HCT116 (cell line): Measurements from ENCODE around the gene AAK1. TPM values are rescaled to one million over a fixed set of nuclear protein-coding genes. Genes with fewer than 3 reads are reported as not detected.

ENCODE experiments used
- ATAC-seq: fragments of 200-7000 bp; cut with Tn5 transposase; 2 replicates; pipeline ENCODE4 v1.9.1; 2020; ENCODE audit warnings: mild to moderate bottlenecking, moderate library complexity
- BruUV-seq: library from RNA; stranded (reverse); fragments of 400-500 nt; replicated peaks from 2 replicates; lab custom pipeline; 2021; lab: Mats Ljungman, UMichigan
- CTCF ChIA-PET: fragments of 300-600 bp; sonication (Branson Sonifier 250); formaldehyde crosslinking; loops from one replicate; lab custom pipeline; 2021; ENCODE audit warnings: antibody characterized with exemption; lab: Charles Lee
- POLR2A ChIA-PET: fragments of 300-600, 350-600 bp; sonication (Branson Sonifier 250); formaldehyde crosslinking; loops from one replicate; lab custom pipeline; 2021; ENCODE audit warnings: antibody characterized with exemption; lab: Charles Lee
- RAD21 ChIA-PET, 2 experiments: fragments of 300-600 bp; sonication (Branson Sonifier 250); formaldehyde crosslinking; loops; one replicate each; lab custom pipeline; 2023; ENCODE audit warnings: low total read pairs in 2 of 2; ENCODE audit not compliant: uncharacterized antibody in 2 of 2, unreplicated experiment in 2 of 2, low non-redundant PET in 1 of 2; lab: Charles Lee
- DNase-seq: peaks from one replicate; pipeline ENCODE4 v3.0.0-alpha.2; 2010; ENCODE audit warnings: low read depth, low spot score
- H2AFZ ChIP-seq: fragments of 200-600 bp; shearing (Covaris generic), sonication (generic); 2 replicates; pipeline ENCODE4 v1.6.1; 2017; ENCODE audit warnings: low read depth, mixed run types, mixed read lengths, antibody characterized with exemption, low read length; ENCODE audit not compliant: poor library complexity, severe bottlenecking
- H3K27ac ChIP-seq: 2 replicates; pipeline ENCODE4 v1.5.1; 2012; ENCODE audit warnings: low read depth, low read length
- H3K27me3 ChIP-seq: fragments of 200-600 bp; sonication (generic); 2 replicates; pipeline ENCODE4 v1.6.1; 2016; ENCODE audit warnings: mixed run types, low read length, mixed read lengths; ENCODE audit not compliant: insufficient read depth
- H3K36me3 ChIP-seq, 2 experiments: fragments of 200-500 bp in 1 of 2; fragments of 200-600 bp in 1 of 2; sonication (Bioruptor generic) in 1 of 2; sonication (generic) in 1 of 2; 2 replicates each; pipeline versions ENCODE4 v1.5.1 to v1.6.1; 2014 to 2016; ENCODE audit warnings: low read length in 2 of 2, inconsistent platforms in 1 of 2, mixed read lengths in 1 of 2, mixed run types in 1 of 2; ENCODE audit not compliant: insufficient read depth in 2 of 2, control insufficient read depth in 1 of 2
- H3K4me1 ChIP-seq, 2 experiments: fragments of 200-600 bp in 1 of 2; sonication (generic) in 1 of 2; 2 replicates each; pipeline versions ENCODE4 v1.5.1 to v1.6.1; 2012 to 2017; ENCODE audit warnings: low read length in 2 of 2, inconsistent platforms in 1 of 2, mild to moderate bottlenecking in 1 of 2, mixed read lengths in 1 of 2, mixed run types in 1 of 2, moderate library complexity in 1 of 2; ENCODE audit not compliant: insufficient read depth in 2 of 2, control insufficient read depth in 1 of 2
- H3K4me2 ChIP-seq: fragments of 200-600 bp; sonication (generic); 2 replicates; pipeline ENCODE4 v1.6.1; 2017; ENCODE audit warnings: mixed run types, low read length, mixed read lengths
- H3K4me3 ChIP-seq, 2 experiments: fragments of 200-600 bp in 1 of 2; sonication (generic) in 1 of 2; replicated peaks in 1 of 2; 2 replicates each; pipeline ENCODE4 v1.5.1; 2011 to 2016; ENCODE audit warnings: low read length in 2 of 2, control low read depth in 1 of 2, low read depth in 1 of 2, mild to moderate bottlenecking in 1 of 2, mixed read lengths in 1 of 2, mixed run types in 1 of 2
- H3K79me2 ChIP-seq: fragments of 200-600 bp; sonication (generic); 2 replicates; pipeline ENCODE4 v1.6.1; 2017; ENCODE audit warnings: mild to moderate bottlenecking, mixed run types, low read length, moderate library complexity, mixed read lengths; ENCODE audit not compliant: insufficient read depth
- H3K9ac ChIP-seq: fragments of 200-600 bp; sonication (generic); 2 replicates; pipeline ENCODE4 v1.6.1; 2016; ENCODE audit warnings: low read length, mixed read lengths
- H3K9me2 ChIP-seq: fragments of 200-600 bp; sonication (generic), shearing (Covaris generic); 2 replicates; pipeline ENCODE4 v1.6.1; 2017; ENCODE audit warnings: mixed run types, mild to moderate bottlenecking, moderate library complexity; ENCODE audit not compliant: insufficient read depth
- H3K9me3 ChIP-seq, 2 experiments: fragments of 200-500 bp in 1 of 2; fragments of 200-600 bp in 1 of 2; sonication (Bioruptor generic) in 1 of 2; sonication (generic) in 1 of 2; 2 replicates each; pipeline ENCODE4 v1.6.1; 2014 to 2017; ENCODE audit warnings: low read length in 2 of 2, mixed read lengths in 2 of 2, inconsistent platforms in 1 of 2, low read depth in 1 of 2, mild to moderate bottlenecking in 1 of 2, mixed run types in 1 of 2, moderate library complexity in 1 of 2; ENCODE audit not compliant: control insufficient read depth in 1 of 2, insufficient read depth in 1 of 2
- H4K20me1 ChIP-seq: fragments of 200-600 bp; sonication (generic), shearing (Covaris generic); 2 replicates; pipeline ENCODE4 v1.6.1; 2017; ENCODE audit warnings: mixed run types, mild to moderate bottlenecking, moderate library complexity; ENCODE audit not compliant: insufficient read depth
- JUND ChIP-seq: IDR thresholded peaks from 2 replicates; pipeline ENCODE4 v1.6.1; 2012
- POLR2AphosphoS5 ChIP-seq: IDR thresholded peaks from 2 replicates; pipeline ENCODE4 v1.6.1; 2011; ENCODE audit warnings: mild to moderate bottlenecking, low read depth, low read length, moderate library complexity
- TCF7L2 ChIP-seq: IDR thresholded peaks from 2 replicates; pipeline ENCODE4 v1.7.0; 2011; ENCODE audit warnings: borderline replicate concordance, inconsistent platforms; ENCODE audit not compliant: insufficient read depth, insufficient read length; ENCODE audit errors: extremely low read depth
- ZFX ChIP-seq: fragments of 450-650 bp; IDR thresholded peaks from 2 replicates; pipeline ENCODE4 v1.6.1; 2017
- ZNF274 ChIP-seq: fragments of 200-500 bp; sonication (Bioruptor generic); IDR thresholded peaks from 2 replicates; pipeline ENCODE4 v1.6.1; 2014; ENCODE audit warnings: mild to moderate bottlenecking, low read depth, low read length, inconsistent platforms
- intact Hi-C: fragments of 100-400 bp; cut with micrococcal nuclease; formaldehyde crosslinking; loops from 2 replicates; pipeline ENCODE4 v1.10.0; 2022
- total RNA-seq: library from RNA; stranded (reverse); gene quantifications from one replicate; pipeline ENCODE4 v1.2.1, GENCODE V29; 2021; ENCODE audit not compliant: unreplicated experiment
- TF ChIP-seq, protein P1 (sequence below): IDR thresholded peaks from 2 replicates; pipeline ENCODE4 v1.6.1; 2012
- TF ChIP-seq, protein P2 (sequence below): IDR thresholded peaks from 2 replicates; pipeline ENCODE4 v1.6.1; 2011; ENCODE audit warnings: mild to moderate bottlenecking, low read length, moderate library complexity; ENCODE audit not compliant: insufficient replicate concordance; ENCODE audit errors: extremely low read depth
- TF ChIP-seq, protein P3 (sequence below): IDR thresholded peaks from 2 replicates; pipeline ENCODE4 v1.6.1; 2012; ENCODE audit warnings: low read depth

The AAK1 gene
- total RNA-seq, 1 experiment from 2014 or later, result 32.0 TPM

DNA sequence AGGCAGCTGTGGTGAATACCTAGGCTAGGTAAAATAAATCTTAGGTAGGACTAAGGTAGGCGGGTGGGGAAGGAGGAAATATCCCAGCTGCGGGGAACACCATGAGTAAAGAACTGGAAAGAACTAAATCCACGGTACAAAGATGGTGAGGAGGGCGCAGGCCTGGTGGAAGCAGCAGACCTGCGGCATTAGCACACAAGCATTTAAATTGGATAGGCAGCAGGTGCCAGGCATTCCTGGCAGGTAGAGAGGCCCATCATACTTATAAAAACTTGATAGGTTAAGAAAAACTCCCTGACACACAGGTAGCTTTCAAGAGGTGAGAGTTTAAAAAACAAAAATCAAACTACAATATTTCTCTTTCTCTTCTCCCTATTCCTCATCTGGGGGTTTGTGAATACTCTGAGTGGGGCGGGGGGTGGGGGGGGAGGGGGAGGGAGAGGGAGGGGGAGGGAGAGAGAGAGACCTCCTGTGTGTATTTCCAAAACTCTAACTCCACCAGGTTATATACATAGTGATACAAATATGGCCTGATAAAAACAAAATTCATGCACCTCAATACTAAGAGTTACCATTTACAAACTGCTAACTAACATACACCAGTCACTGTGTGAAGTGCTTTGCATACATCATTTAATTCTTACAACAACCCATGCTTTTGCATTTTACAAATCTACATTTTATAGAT is 13.5 kb downstream of the AAK1 start:
- Histone ChIP-seq H3K9ac (no peak overlapping the region), H2AFZ (no peak overlapping the region), H3K36me3 (no peaks in the 10 kb centered on the region), H3K4me2 (no peak overlapping the region), H3K9me2 (no peaks in the 10 kb centered on the region), H3K4me3 (no peak overlapping the region), H4K20me1 (no peaks in the 10 kb centered on the region), H3K27me3 (no peaks in the 10 kb centered on the region), H3K4me1 (peaks cover 0 to 4% of the 10 kb centered on the region in 2 experiments; a peak in 2 of 4 replicates), H3K27ac (no peak overlapping the region), H3K79me2 (peaks cover 8% of the 10 kb centered on the region), H3K9me3 (no peaks in the 10 kb centered on the region)
- RAD21 ChIA-PET, result no interaction called here
- CTCF ChIA-PET, result no interaction called here
- ATAC-seq (no peak), DNase-seq (no peak)
- POLR2A ChIA-PET, result interaction anchor here (1.3 kb wide), 1 partner anchor 9 kb away, joined by 4 read pairs; no protein-coding TSS in a partner anchor
- intact Hi-C loops, result no loop called here
- TF ChIP-seq, protein P1, sequence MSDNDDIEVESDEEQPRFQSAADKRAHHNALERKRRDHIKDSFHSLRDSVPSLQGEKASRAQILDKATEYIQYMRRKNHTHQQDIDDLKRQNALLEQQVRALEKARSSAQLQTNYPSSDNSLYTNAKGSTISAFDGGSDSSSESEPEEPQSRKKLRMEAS, result no peak
- TF ChIP-seq, protein P2, sequence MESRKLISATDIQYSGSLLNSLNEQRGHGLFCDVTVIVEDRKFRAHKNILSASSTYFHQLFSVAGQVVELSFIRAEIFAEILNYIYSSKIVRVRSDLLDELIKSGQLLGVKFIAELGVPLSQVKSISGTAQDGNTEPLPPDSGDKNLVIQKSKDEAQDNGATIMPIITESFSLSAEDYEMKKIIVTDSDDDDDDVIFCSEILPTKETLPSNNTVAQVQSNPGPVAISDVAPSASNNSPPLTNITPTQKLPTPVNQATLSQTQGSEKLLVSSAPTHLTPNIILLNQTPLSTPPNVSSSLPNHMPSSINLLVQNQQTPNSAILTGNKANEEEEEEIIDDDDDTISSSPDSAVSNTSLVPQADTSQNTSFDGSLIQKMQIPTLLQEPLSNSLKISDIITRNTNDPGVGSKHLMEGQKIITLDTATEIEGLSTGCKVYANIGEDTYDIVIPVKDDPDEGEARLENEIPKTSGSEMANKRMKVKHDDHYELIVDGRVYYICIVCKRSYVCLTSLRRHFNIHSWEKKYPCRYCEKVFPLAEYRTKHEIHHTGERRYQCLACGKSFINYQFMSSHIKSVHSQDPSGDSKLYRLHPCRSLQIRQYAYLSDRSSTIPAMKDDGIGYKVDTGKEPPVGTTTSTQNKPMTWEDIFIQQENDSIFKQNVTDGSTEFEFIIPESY, result no peak
- no peak for TF ChIP-seq TCF7L2
- TF ChIP-seq, protein P3, sequence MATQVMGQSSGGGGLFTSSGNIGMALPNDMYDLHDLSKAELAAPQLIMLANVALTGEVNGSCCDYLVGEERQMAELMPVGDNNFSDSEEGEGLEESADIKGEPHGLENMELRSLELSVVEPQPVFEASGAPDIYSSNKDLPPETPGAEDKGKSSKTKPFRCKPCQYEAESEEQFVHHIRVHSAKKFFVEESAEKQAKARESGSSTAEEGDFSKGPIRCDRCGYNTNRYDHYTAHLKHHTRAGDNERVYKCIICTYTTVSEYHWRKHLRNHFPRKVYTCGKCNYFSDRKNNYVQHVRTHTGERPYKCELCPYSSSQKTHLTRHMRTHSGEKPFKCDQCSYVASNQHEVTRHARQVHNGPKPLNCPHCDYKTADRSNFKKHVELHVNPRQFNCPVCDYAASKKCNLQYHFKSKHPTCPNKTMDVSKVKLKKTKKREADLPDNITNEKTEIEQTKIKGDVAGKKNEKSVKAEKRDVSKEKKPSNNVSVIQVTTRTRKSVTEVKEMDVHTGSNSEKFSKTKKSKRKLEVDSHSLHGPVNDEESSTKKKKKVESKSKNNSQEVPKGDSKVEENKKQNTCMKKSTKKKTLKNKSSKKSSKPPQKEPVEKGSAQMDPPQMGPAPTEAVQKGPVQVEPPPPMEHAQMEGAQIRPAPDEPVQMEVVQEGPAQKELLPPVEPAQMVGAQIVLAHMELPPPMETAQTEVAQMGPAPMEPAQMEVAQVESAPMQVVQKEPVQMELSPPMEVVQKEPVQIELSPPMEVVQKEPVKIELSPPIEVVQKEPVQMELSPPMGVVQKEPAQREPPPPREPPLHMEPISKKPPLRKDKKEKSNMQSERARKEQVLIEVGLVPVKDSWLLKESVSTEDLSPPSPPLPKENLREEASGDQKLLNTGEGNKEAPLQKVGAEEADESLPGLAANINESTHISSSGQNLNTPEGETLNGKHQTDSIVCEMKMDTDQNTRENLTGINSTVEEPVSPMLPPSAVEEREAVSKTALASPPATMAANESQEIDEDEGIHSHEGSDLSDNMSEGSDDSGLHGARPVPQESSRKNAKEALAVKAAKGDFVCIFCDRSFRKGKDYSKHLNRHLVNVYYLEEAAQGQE, result no peak
- TF ChIP-seq POLR2AphosphoS5, result no peak
- no peak for TF ChIP-seq ZNF274
- no peak for TF ChIP-seq ZFX
- no peak for TF ChIP-seq JUND
- BruUV-seq, result no TSS peak
